C4-2B (cell line): ENCODE data around the gene EXOC8.

Experiments
- CTCF ChIP-seq: fragments of 450-650 bp; conservative IDR thresholded peaks from 2 replicates; pipeline ENCODE4 v1.5.1; 2017; ENCODE audit warnings: mild to moderate bottlenecking
- ZFX ChIP-seq: fragments of 450-650 bp; IDR thresholded peaks from 2 replicates; pipeline ENCODE4 v1.6.1; 2017

GRCh38 chr1:231317306-231318014 lies 20.2 kb downstream of the EXOC8 start:
- TF ChIP-seq CTCF: no peak
- TF ChIP-seq ZFX: no peak
